Thoracic aorta endothelial cell (primary cell): ENCODE results near the gene CLIC5. TPM values are rescaled to one million over a fixed set of nuclear protein-coding genes. Genes with fewer than 3 reads are reported as not detected.

ENCODE experiments used
- small RNA-seq: library from RNA; depleted of rRNA; stranded (forward); fragments of <200 nt; gene quantifications from one replicate; pipeline ENCODE3, GENCODE V24; 2012
- total RNA-seq: library from RNA; depleted of rRNA; stranded (reverse); fragments of >200 nt; gene quantifications from 2 replicates; pipeline ENCODE4 v1.2.3, GENCODE V29; 2012

The CLIC5 gene
- under 0.01 and 0.07 TPM in 2 replicates for total RNA-seq

GRCh38 chr6:46015119-46015968, at the start of gene CLIC5:
Gene CLIC5, minus strand, starts transcription at chr6:46015860. Its CDS starts 318 bp downstream, at chr6:46015542.

Small RNAs within 50 kb of the gene (small RNA-seq; reads per million reads assigned to genes)
- gene RNU6-754P: not detected

Other genes with a start within 250 kb of the CLIC5 start
- gene ENPP4, start 114.1 kb upstream of the CLIC5 start, total RNA-seq: 17.0 and 25.8 TPM in 2 replicates
- gene ENPP5, start 155.1 kb upstream of the CLIC5 start, total RNA-seq: not detected in 2 replicates